AG09309 (cell line): ENCODE data around the gene WARS2.

Experiments used
- DNase-seq: peaks from one replicate; pipeline ENCODE4 v3.0.0-alpha.2; 2010; ENCODE audit warnings: low read depth
- H3K4me3 ChIP-seq: 2 replicates; pipeline ENCODE4 v1.5.1; 2011; ENCODE audit warnings: mild to moderate bottlenecking, low read depth, low read length, moderate library complexity; ENCODE audit not compliant: control insufficient read depth
- TF ChIP-seq, protein P1 (sequence below): IDR thresholded peaks from 2 replicates; pipeline ENCODE4 v1.5.1; 2011; ENCODE audit warnings: mild to moderate bottlenecking, low read depth, low read length, inconsistent platforms; ENCODE audit not compliant: insufficient read depth, control insufficient read depth; ENCODE audit errors: missing control alignments

The WARS2 gene

DNA sequence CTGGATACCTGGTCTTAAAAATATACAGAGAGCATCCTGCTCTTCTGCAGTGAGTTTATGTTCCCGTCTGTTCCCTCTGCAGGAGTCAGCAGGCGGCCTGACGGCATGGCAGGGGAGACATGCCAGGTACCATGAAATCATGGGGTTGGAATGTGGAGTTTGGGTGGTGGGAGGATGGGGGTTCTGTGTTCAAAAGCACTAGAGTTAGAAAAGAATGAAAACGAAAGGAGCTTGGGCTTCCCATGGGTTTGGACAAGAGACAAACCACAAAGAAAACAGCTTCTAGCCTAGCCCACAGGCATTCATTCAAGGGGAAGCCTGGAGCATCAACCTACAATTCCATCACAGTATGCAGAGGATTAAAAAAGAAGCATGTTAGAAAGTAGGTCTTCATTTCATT is 59.9 kb downstream of the WARS2 start:
- DNase-seq: peak; percentile 79
- no peak overlapping the region for H3K4me3 ChIP-seq
- TF ChIP-seq, protein P1, sequence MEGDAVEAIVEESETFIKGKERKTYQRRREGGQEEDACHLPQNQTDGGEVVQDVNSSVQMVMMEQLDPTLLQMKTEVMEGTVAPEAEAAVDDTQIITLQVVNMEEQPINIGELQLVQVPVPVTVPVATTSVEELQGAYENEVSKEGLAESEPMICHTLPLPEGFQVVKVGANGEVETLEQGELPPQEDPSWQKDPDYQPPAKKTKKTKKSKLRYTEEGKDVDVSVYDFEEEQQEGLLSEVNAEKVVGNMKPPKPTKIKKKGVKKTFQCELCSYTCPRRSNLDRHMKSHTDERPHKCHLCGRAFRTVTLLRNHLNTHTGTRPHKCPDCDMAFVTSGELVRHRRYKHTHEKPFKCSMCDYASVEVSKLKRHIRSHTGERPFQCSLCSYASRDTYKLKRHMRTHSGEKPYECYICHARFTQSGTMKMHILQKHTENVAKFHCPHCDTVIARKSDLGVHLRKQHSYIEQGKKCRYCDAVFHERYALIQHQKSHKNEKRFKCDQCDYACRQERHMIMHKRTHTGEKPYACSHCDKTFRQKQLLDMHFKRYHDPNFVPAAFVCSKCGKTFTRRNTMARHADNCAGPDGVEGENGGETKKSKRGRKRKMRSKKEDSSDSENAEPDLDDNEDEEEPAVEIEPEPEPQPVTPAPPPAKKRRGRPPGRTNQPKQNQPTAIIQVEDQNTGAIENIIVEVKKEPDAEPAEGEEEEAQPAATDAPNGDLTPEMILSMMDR: no peak

DNA sequence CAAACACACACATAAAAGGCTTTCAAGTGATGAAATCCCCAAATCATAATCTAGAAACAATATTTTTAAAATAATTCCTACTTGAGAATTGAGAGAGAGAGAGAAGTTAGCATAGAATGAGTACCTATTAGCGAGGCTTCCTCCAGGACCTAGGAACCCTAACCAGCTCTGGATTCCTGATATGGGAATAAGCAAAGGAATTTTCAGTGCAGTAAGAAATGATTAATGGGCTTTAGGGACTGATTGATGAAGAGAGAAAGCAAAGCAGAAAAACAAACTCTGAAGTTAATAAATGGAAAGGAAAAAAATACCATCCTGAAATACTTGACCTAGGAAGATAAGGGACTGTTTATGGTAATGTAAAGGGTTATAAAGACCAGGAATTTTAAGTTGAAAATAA is 60.6 kb downstream of the WARS2 start:
- no peak for DNase-seq
- TF ChIP-seq, protein P1: no peak
- H3K4me3 ChIP-seq: no peak overlapping the region

DNA sequence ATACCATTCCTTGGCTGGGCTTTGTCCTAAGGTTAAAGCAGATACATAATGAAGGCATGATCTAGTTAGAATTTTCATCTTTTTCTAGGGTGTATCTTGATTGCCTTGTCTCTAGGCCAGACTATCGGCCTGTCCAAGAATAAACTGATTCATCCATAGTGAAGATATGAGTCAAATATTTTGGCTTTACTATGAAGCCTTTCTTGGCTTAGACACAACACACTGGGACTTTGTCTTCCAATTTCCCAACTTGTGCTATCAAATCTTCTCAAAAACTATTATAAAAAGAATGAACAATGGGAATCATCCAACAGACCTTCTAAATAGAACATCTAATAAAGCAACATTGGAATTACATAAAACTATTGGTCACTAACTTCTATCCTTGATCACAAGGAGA is 64.8 kb downstream of the WARS2 start:
- TF ChIP-seq, protein P1: no peak
- H3K4me3 ChIP-seq: no peak overlapping the region
- peak; percentile 46 for DNase-seq

DNA sequence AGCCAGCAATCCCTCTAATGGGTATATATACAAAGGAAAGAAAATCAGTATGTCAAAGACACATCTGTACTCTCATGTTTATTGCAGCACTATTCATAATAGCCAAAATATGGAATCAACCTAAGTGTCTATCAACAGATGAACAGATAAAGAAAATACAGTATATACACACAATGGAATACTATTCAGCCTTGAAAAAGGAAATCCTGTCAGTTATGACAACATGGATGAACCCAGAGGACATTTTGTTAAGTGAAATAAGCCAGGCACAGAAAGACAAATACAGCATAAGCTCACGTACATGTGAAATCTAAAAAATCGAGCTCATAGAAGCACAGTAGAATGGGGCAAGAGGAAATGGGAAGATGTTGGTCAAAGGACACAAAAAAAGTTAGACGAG is 69.1 kb downstream of the WARS2 start:
- no peak overlapping the region for H3K4me3 ChIP-seq
- no peak for DNase-seq
- TF ChIP-seq, protein P1: no peak

DNA sequence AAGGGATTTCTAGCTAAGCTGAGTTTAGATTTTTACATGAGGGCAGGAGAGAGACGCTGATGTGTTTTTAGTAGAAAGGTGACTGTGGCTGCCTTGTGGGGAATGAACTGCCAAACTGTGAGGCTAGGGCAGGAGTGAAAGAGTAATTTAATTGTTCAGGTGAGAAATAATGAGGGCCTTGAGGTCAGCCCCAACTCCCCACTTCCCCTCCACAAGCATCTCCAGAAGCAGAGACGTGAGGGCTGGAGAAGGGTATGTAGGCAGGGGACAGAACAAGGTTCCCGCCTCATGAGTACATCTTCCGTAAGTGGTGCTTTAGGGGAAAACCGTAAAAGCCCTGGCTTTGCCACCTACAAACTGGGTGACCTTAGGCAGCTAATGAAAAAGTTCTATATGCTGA is 70.8 kb downstream of the WARS2 start:
- DNase-seq: no peak
- TF ChIP-seq, protein P1: no peak
- no peak overlapping the region for H3K4me3 ChIP-seq

DNA sequence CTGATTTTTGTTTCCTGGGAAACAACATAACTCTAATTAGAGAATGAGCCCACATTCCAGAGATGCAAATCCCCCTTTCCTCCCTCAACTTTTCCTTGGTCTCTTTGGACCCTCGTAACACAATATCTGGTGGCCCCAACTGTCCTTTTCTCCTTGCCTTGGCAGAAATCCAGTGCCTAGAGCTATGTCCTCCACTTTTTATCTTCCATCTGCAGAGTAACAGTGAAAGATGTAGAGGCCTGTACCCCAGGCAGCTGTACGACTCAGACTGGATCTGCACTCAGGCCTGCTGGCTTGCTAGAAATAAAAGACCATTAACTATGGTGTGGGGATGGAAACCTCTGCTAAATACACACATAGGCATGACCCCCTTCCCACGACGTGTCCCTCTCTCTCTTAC is 72.0 kb downstream of the WARS2 start:
- DNase-seq: no peak
- H3K4me3 ChIP-seq: no peak overlapping the region
- TF ChIP-seq, protein P1: no peak

DNA sequence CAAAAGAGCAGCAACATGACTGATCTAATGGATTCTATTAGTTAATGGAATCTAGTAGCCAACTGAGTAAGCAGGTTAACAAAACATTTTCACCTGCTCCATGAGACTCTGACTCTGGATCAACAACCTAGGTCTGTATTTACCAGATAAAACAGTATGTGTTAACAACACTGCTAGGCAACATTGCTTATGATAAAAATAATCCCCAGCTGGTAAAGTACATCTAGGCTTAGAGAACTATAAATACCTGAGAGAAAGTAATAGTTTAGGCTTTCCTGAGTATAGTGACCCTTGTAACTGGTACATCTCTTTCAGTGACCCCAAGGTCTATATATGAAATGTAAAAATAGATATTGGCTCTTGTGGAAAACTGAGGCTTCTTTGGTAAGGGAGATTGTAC is 78.8 kb downstream of the WARS2 start:
- no peak overlapping the region for H3K4me3 ChIP-seq
- TF ChIP-seq, protein P1: no peak
- no peak for DNase-seq
